Gastroesophageal sphincter (tissue), 4 donors: Measurements from ENCODE around the gene PIP5KL1. TPM values are rescaled to one million over a fixed set of nuclear protein-coding genes. Genes with fewer than 3 reads are reported as not detected.
A peak's percentile ranks its signal among the peaks of the same experiment; 100 is the strongest.

Experiments used
- ATAC-seq: fragments of 150-250 bp; one replicate; pipeline ENCODE4 v1.9.1; 2016; ENCODE audit warnings: mild to moderate bottlenecking, moderate library complexity
- H3K27ac ChIP-seq, 4 donors: fragments of 200-600 bp; sonication (generic) in 3 of 4; 1 replicate in 3 of 4; 2 replicates in 1 of 4; pipeline ENCODE4 v1.5.1; 2016 to 2019
- H3K27me3 ChIP-seq: fragments of 200-600 bp; sonication (generic); one replicate; pipeline ENCODE4 v1.5.1; 2019
- H3K36me3 ChIP-seq, 2 donors: fragments of 200-600 bp; sonication (generic); one replicate each; pipeline ENCODE4 v1.5.1; 2019; ENCODE audit warnings: control low read depth in 1 of 2
- H3K4me1 ChIP-seq, 3 donors: fragments of 200-600 bp; sonication (generic); 1 replicate in 2 of 3; 2 replicates in 1 of 3; pipeline ENCODE4 v1.5.1; 2016 to 2019; ENCODE audit warnings: control low read depth in 2 of 3
- H3K4me3 ChIP-seq, 2 donors: fragments of 200-600 bp; sonication (generic); one replicate each; pipeline ENCODE4 v1.5.1; 2019; ENCODE audit warnings: mild to moderate bottlenecking in 1 of 2, moderate library complexity in 1 of 2
- H3K9me3 ChIP-seq, 3 donors: fragments of 200-600 bp; sonication (generic); one replicate each; pipeline ENCODE4 v1.5.1; 2017 to 2019; ENCODE audit warnings: control low read depth in 2 of 3
- EP300 ChIP-seq: sonication (generic); formaldehyde crosslinking; IDR thresholded peaks from one replicate; pipeline ENCODE4 v1.6.1; 2017; ENCODE audit warnings: antibody characterized with exemption, mild to moderate bottlenecking
- POLR2A ChIP-seq, 2 donors: fragments of 450-650 bp; IDR thresholded peaks; one replicate each; pipeline ENCODE4 v1.6.1; 2017; ENCODE audit warnings: antibody characterized with exemption in 2 of 2, mild to moderate bottlenecking in 2 of 2, moderate library complexity in 1 of 2
- POLR2AphosphoS5 ChIP-seq: sonication (generic); formaldehyde crosslinking; IDR thresholded peaks from one replicate; pipeline ENCODE4 v1.6.1; 2017; ENCODE audit warnings: antibody characterized with exemption
- WGBS, 2 donors: methylation state at CpG; one replicate each; pipeline ENCODE4 v1.1.5; 2018; ENCODE audit warnings: low coverage in 1 of 2; 5-methylcytosine and 5-hydroxymethylcytosine counted together
- total RNA-seq, 4 donors: library from RNA; depleted of rRNA; stranded (reverse); fragments of >200 nt; gene quantifications; one replicate each; pipeline ENCODE4 v1.1.0, GENCODE V29; 2016
- TF ChIP-seq, protein P1 (sequence below), 4 experiments: fragments of 200-600 bp in 2 of 4; fragments of 450-650 bp in 2 of 4; sonication (generic) in 1 of 4; IDR thresholded peaks; one replicate each; pipeline ENCODE4 v1.5.1; 2017 to 2019; ENCODE audit warnings: antibody characterized with exemption in 4 of 4, mild to moderate bottlenecking in 2 of 4, moderate library complexity in 2 of 4

PIP5KL1 gene
- total RNA-seq, 4 donors from 2014 or later: 0.66 to 3.4 (median 3.1) TPM; not detected in 1

DNA sequence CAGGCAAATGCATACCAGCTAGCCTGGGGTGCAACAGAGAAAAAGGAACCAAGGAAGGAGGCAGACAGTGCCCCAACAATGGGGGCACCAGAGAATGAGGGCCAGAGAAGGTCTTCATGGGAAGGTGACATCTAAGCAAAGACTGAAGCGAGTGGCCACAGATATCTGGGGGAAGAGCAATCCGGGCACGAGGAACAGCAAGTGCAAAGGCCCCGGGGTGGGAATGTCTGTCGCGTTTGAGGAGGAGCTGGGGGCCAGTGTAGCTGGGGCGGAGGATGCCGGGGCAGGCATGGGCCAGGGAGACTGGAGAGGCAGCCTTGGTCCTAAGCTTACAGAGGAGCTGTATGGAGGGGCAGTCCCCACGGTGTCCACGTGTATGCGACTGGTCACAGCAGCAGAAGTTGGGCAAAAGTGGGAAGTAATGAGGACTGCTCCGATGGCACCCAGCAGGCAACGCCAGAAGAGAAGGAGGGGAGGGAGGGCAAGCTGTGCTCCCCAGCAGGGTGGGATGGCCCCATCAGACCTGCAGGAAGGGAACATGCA, 31.1 kb upstream of the PIP5KL1 start:
- H3K4me3 ChIP-seq: no peak overlapping the region
- no peaks in the 10 kb centered on the region for H3K27me3 ChIP-seq
- peak overlapping the region in 3 of 4 donors; percentile 89 to 92 (median 92) for H3K27ac ChIP-seq
- TF ChIP-seq EP300 (no peak), POLR2A (IDR thresholded peaks at IDR 0.05) (no peak), POLR2AphosphoS5 (no peak)
- TF ChIP-seq, protein P1, sequence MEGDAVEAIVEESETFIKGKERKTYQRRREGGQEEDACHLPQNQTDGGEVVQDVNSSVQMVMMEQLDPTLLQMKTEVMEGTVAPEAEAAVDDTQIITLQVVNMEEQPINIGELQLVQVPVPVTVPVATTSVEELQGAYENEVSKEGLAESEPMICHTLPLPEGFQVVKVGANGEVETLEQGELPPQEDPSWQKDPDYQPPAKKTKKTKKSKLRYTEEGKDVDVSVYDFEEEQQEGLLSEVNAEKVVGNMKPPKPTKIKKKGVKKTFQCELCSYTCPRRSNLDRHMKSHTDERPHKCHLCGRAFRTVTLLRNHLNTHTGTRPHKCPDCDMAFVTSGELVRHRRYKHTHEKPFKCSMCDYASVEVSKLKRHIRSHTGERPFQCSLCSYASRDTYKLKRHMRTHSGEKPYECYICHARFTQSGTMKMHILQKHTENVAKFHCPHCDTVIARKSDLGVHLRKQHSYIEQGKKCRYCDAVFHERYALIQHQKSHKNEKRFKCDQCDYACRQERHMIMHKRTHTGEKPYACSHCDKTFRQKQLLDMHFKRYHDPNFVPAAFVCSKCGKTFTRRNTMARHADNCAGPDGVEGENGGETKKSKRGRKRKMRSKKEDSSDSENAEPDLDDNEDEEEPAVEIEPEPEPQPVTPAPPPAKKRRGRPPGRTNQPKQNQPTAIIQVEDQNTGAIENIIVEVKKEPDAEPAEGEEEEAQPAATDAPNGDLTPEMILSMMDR (IDR thresholded peaks at IDR 0.05): no peak
- no peak for ATAC-seq
- no peaks in the 10 kb centered on the region for H3K36me3 ChIP-seq
- H3K9me3 ChIP-seq: no peaks in the 10 kb centered on the region
- 85% methylated on average over 13 of the region's 13 CpGs for WGBS, 2 donors
- peaks cover 13 to 80% (median 46%) of the 10 kb centered on the region in 3 donors for H3K4me1 ChIP-seq

DNA sequence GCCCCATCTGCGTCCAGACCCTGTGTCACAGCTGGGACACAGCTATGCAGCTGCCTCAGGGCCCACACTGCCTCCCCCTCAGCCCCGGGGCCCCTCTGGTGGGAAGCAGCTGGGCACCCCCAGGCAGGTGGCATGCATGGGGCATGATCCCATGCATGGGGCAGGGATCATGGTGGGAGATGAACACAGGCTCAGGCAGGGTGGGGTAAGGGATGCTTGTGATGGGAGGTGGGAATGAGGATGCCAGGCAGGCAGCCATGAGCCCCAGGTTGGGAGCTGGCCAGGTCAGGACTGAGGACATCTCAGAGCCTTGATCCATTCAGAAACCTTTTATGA, 30.5 kb upstream of the PIP5KL1 start:
- TF ChIP-seq EP300 (no peak), POLR2AphosphoS5 (no peak), POLR2A (IDR thresholded peaks at IDR 0.05) (no peak)
- TF ChIP-seq, protein P1 (IDR thresholded peaks at IDR 0.05): no peak
- no peaks in the 10 kb centered on the region for H3K9me3 ChIP-seq
- H3K27me3 ChIP-seq: no peaks in the 10 kb centered on the region
- H3K4me1 ChIP-seq: peaks cover 13 to 74% (median 41%) of the 10 kb centered on the region in 3 donors
- H3K36me3 ChIP-seq: no peaks in the 10 kb centered on the region
- H3K4me3 ChIP-seq: no peak overlapping the region
- H3K27ac ChIP-seq: peak overlapping the region in 3 of 4 donors; percentile 89 to 92 (median 92)
- ATAC-seq: no peak
- no CpG with 5 or more reads among the region's 2 CpGs for WGBS, 2 donors

DNA sequence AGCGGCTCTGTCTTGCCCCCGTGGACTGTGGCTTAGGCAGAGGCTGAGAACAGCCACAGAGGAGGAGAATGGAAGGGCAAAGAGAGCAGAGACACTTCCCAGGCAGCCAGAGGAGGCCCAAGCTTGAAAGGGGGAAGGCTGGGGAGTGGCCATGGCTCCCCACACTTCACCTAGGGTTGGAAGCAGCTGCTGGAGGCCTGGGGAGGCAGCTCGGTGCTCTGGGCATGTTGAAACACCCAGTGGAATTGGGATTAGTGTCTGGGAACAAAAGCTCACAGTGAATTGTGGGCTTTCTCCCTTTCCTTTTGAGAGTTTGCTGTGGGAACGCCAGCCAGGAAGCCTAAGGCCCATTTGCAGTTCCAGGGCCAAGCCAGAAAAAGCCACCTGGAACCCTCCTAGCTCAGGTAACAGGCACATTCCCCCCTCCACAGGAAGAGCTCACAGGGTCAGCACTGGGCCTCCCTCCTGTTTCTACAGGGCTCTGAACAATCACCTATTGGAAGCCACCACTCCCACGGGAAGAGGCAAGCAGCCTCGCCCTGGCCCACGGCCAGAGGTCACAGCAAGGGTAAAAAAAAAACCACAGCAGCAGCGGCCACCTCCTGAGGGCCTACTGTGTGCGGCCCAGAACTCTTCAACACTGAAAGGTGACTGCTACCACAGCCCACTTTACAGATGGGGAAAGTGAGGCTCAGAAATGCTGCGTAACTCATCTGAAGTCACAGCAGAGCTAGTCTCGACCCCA, 30.0 kb upstream of the PIP5KL1 start:
- no peak overlapping the region for H3K4me3 ChIP-seq
- H3K27ac ChIP-seq: peak overlapping the region; percentile 26 to 92 (median 90)
- 20 to 45% methylated on average over 2 to 3 of the region's 11 CpGs for WGBS, 2 donors
- H3K36me3 ChIP-seq: no peaks in the 10 kb centered on the region
- TF ChIP-seq POLR2A (IDR thresholded peaks at IDR 0.05) (no peak), POLR2AphosphoS5 (no peak), EP300 (no peak)
- TF ChIP-seq, protein P1 (IDR thresholded peaks at IDR 0.05): no peak
- no peaks in the 10 kb centered on the region for H3K27me3 ChIP-seq
- no peaks in the 10 kb centered on the region for H3K9me3 ChIP-seq
- ATAC-seq: no peak
- peaks cover 13 to 74% (median 40%) of the 10 kb centered on the region in 3 donors for H3K4me1 ChIP-seq

DNA sequence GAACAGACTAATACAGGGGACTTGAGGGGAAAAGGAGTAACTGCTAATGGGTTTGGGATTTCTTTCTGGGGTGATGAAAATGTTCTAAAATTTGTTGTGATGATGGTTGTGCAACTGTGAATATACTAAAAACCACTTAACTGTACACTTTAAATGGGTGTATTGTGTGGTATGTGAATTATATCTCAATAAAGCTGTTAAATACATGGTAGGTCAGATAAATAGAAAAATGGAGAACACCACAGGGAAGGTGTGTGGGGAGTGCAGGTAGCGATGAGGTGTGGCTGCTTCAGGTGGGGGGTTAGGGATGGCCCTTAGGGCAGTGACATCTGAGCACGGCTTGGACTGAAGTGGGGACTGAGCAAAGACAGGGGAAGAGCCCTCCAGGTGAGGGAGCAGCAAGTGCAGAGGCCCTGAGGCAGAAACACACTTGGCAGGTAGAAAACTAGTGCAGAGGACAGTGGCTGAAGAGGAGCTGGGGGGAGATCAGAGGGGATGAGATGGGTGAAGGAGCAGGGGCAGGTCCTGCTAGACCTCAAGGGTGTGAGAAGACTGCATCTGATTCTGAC, 29.3 kb upstream of the PIP5KL1 start:
- H3K27me3 ChIP-seq: no peaks in the 10 kb centered on the region
- no peak for ATAC-seq
- no peak overlapping the region for H3K4me3 ChIP-seq
- TF ChIP-seq EP300 (no peak), POLR2AphosphoS5 (no peak), POLR2A (IDR thresholded peaks at IDR 0.05) (no peak)
- TF ChIP-seq, protein P1 (IDR thresholded peaks at IDR 0.05): no peak
- peak overlapping the region; percentile 26 to 92 (median 90) for H3K27ac ChIP-seq
- no peaks in the 10 kb centered on the region for H3K9me3 ChIP-seq
- WGBS, 2 donors: 79 to 92% methylated on average over 2 of the region's 2 CpGs
- H3K4me1 ChIP-seq: peaks cover 15 to 74% (median 47%) of the 10 kb centered on the region in 3 donors
- H3K36me3 ChIP-seq: no peaks in the 10 kb centered on the region
